B cell (primary cell): Measurements from ENCODE around the gene PCDH10. TPM values are rescaled to one million over a fixed set of nuclear protein-coding genes. Genes with fewer than 3 reads are reported as not detected.
"Not testable (repeated sequence)": the region's sequence is repeated elsewhere in the genome, so short reads cannot be mapped to it uniquely, and the experiment has no call there.

Experiments used
- ATAC-seq: fragments of 200-7000 bp; cut with Tn5 transposase; one replicate; pipeline ENCODE4 v1.10.0; 2021; ENCODE audit warnings: low read depth, mild to moderate bottlenecking, moderate number of reproducible peaks, moderate library complexity
- CTCF ChIA-PET: fragments of 350-600 bp; sonication (Branson Sonifier 250); formaldehyde crosslinking; loops from one replicate; lab custom pipeline; 2021; ENCODE audit warnings: antibody characterized with exemption, inconsistent platforms; lab: Charles Lee
- POLR2A ChIA-PET: fragments of 350-600 bp; sonication (Branson Sonifier 250); formaldehyde crosslinking; loops from one replicate; lab custom pipeline; 2021; ENCODE audit warnings: antibody characterized with exemption; lab: Charles Lee
- DNase-seq: peaks from one replicate; pipeline ENCODE4 v3.0.0; 2013
- H2AFZ ChIP-seq: 2 replicates; pipeline ENCODE4 v1.6.1; 2012; ENCODE audit warnings: mild to moderate bottlenecking, low read depth, low read length; ENCODE audit not compliant: insufficient read depth, poor library complexity, severe bottlenecking
- H3K27ac ChIP-seq, 2 donors: 1 replicate in 1 of 2; 2 replicates in 1 of 2; pipeline ENCODE4 v1.5.1; 2012 to 2013; ENCODE audit warnings: low read length in 2 of 2, mild to moderate bottlenecking in 2 of 2, moderate library complexity in 1 of 2
- H3K27me3 ChIP-seq, 4 experiments: fragments of 200-600 bp in 1 of 4; sonication (generic) in 1 of 4; replicated peaks in 1 of 4; 1 replicate in 2 of 4; 2 replicates in 2 of 4; pipeline versions ENCODE4 v1.6.1 to v1.7.0; 2013 to 2016; ENCODE audit warnings: low read length in 3 of 4, mild to moderate bottlenecking in 2 of 4, mixed read lengths in 1 of 4, moderate library complexity in 1 of 4; ENCODE audit not compliant: insufficient read depth in 4 of 4, control insufficient read depth in 3 of 4; ENCODE audit errors: control extremely low read depth in 1 of 4
- H3K36me3 ChIP-seq, 2 experiments: replicated peaks in 1 of 2; 1 replicate in 1 of 2; 2 replicates in 1 of 2; pipeline versions ENCODE4 v1.6.1 to v1.7.1; 2013; ENCODE audit warnings: low read length in 1 of 2; ENCODE audit not compliant: insufficient read depth in 2 of 2, control insufficient read depth in 1 of 2; ENCODE audit errors: control extremely low read depth in 1 of 2, extremely low read depth in 1 of 2
- H3K4me1 ChIP-seq, 2 donors: fragments of 200-600 bp in 1 of 2; sonication (generic) in 1 of 2; 1 replicate in 1 of 2; 2 replicates in 1 of 2; pipeline versions ENCODE4 v1.5.1 to v1.6.1; 2013 to 2017; ENCODE audit warnings: low read length in 2 of 2; ENCODE audit not compliant: control insufficient read depth in 2 of 2, insufficient read depth in 2 of 2
- H3K4me2 ChIP-seq: replicated peaks from 2 replicates; pipeline ENCODE3; 2012; ENCODE audit warnings: mild to moderate bottlenecking, low read depth, low read length; ENCODE audit not compliant: poor library complexity, severe bottlenecking
- H3K4me3 ChIP-seq, 5 experiments: fragments of 200-600 bp in 1 of 5; sonication (generic) in 1 of 5; 1 replicate in 3 of 5; 2 replicates in 2 of 5; pipeline versions ENCODE4 v1.5.1 to v1.7.0; 2011 to 2016; ENCODE audit warnings: low read length in 4 of 5, mild to moderate bottlenecking in 4 of 5, low read depth in 2 of 5, control low read depth in 1 of 5, moderate library complexity in 1 of 5; ENCODE audit not compliant: insufficient read depth in 1 of 5; ENCODE audit errors: control extremely low read depth in 1 of 5, extremely low read depth in 1 of 5
- H3K79me2 ChIP-seq: fragments of 200-600 bp; sonication (generic); one replicate; pipeline ENCODE4 v1.6.0; 2016; ENCODE audit warnings: low read length; ENCODE audit not compliant: control insufficient read depth, insufficient read depth
- H3K9ac ChIP-seq: fragments of 200-600 bp; sonication (generic); 2 replicates; pipeline ENCODE4 v1.6.1; 2017; ENCODE audit warnings: mild to moderate bottlenecking, low read length, moderate library complexity
- H3K9me3 ChIP-seq, 3 donors: one replicate each; pipeline versions ENCODE4 v1.6.1 to v1.7.1; 2013; ENCODE audit warnings: low read length in 2 of 3; ENCODE audit not compliant: control insufficient read depth in 2 of 3, insufficient read depth in 1 of 3; ENCODE audit errors: control extremely low read depth in 1 of 3
- H4K20me1 ChIP-seq: 2 replicates; pipeline ENCODE4 v1.6.0; 2012; ENCODE audit warnings: mild to moderate bottlenecking, low read length; ENCODE audit not compliant: insufficient read depth, control insufficient read depth, poor library complexity, severe bottlenecking
- H3K27ac Mint-ChIP-seq: one replicate; pipeline ENCODE4 v1.8.0; 2021; ENCODE audit warnings: mixed read lengths
- H3K27me3 Mint-ChIP-seq: one replicate; pipeline ENCODE4 v1.8.0; 2021; ENCODE audit warnings: mixed read lengths
- H3K4me1 Mint-ChIP-seq: one replicate; pipeline ENCODE4 v1.8.0; 2021; ENCODE audit warnings: mixed read lengths
- H3K4me3 Mint-ChIP-seq: one replicate; pipeline ENCODE4 v1.8.0; 2021; ENCODE audit warnings: mixed read lengths
- H3K9me3 Mint-ChIP-seq: one replicate; pipeline ENCODE4 v1.8.0; 2022; ENCODE audit warnings: mixed read lengths; ENCODE audit not compliant: insufficient read depth
- CTCF ChIP-seq: fragments of 200-600 bp; IDR thresholded peaks from one replicate; pipeline ENCODE4 v1.8.0; 2022; ENCODE audit warnings: antibody characterized with exemption, mild to moderate bottlenecking
- EZH2 ChIP-seq: IDR thresholded peaks from 2 replicates; pipeline ENCODE4 v1.6.1; 2012; ENCODE audit warnings: borderline replicate concordance, low read depth, mild to moderate bottlenecking, moderate library complexity, low read length; ENCODE audit not compliant: insufficient read depth, poor library complexity, severe bottlenecking
- WGBS: methylation state at CpG from one replicate; pipeline ENCODE4 v1.1.5; 2013; ENCODE audit warnings: missing lambda C conversion rate; ENCODE audit not compliant: insufficient coverage; 5-methylcytosine and 5-hydroxymethylcytosine counted together
- intact Hi-C: fragments of 100-400 bp; cut with micrococcal nuclease; formaldehyde crosslinking; loops from one replicate; pipeline ENCODE4 v1.10.0; 2022
- polyA plus RNA-seq: library from polyadenylated mRNA; depleted of rRNA; stranded (reverse); fragments of >200 nt; gene quantifications from 2 replicates; pipeline ENCODE4 v1.2.3, GENCODE V29; 2012
- total RNA-seq, 2 donors: library from RNA; stranded (reverse); fragments of 120-200 nt in 1 of 2; gene quantifications; 1 replicate in 1 of 2; 2 replicates in 1 of 2; pipeline versions ENCODE4 v1.2.3 to v1.2.4, GENCODE V29; 2013 to 2022

The PCDH10 gene
- total and polyA plus RNA-seq, 2 donors (not counting 1 experiment from before 2014, with no cell fraction given): not detected

GRCh38 chr4:133233922-133234321 lies 84.8 kb downstream of the PCDH10 start:
- ChIA-PET POLR2A (no interaction called here), CTCF (no interaction called here)
- H3K9me3 Mint-ChIP-seq: no peaks in the 10 kb centered on the region
- no peak overlapping the region for H3K9ac ChIP-seq
- H3K36me3 ChIP-seq: no peaks in the 10 kb centered on the region
- H3K9me3 ChIP-seq: peaks cover 0 to 6% (median 0%) of the 10 kb centered on the region in 3 donors
- no peak for DNase-seq
- no peak overlapping the region for H2AFZ ChIP-seq
- no peak overlapping the region for H3K27ac Mint-ChIP-seq
- ATAC-seq: no peak
- H3K4me2 ChIP-seq: no peak overlapping the region
- H3K79me2 ChIP-seq: no peaks in the 10 kb centered on the region
- H3K4me3 Mint-ChIP-seq: no peak overlapping the region
- TF ChIP-seq EZH2 (no peak), CTCF (no peak)
- intact Hi-C loops: no loop called here
- H4K20me1 ChIP-seq: no peaks in the 10 kb centered on the region
- no peaks in the 10 kb centered on the region for H3K27me3 ChIP-seq
- no peaks in the 10 kb centered on the region for H3K4me1 Mint-ChIP-seq
- no peak overlapping the region for H3K27ac ChIP-seq
- H3K4me1 ChIP-seq: no peaks in the 10 kb centered on the region
- H3K27me3 Mint-ChIP-seq: no peaks in the 10 kb centered on the region
- no peak overlapping the region for H3K4me3 ChIP-seq
- 89% methylated on average over 6 of the region's 6 CpGs for whole genome bisulfite sequencing

- H3K27ac Mint-ChIP-seq, H3K4me3 ChIP-seq, H3K4me1 ChIP-seq, CTCF ChIA-PET, H3K36me3 ChIP-seq, POLR2A ChIA-PET, H3K27me3 ChIP-seq, H4K20me1 ChIP-seq, H3K79me2 ChIP-seq, H3K27ac ChIP-seq, H3K27me3 Mint-ChIP-seq, H3K9ac ChIP-seq, intact Hi-C loops, H3K9me3 ChIP-seq, H3K4me1 Mint-ChIP-seq, H3K4me2 ChIP-seq, DNase-seq, H3K9me3 Mint-ChIP-seq, H3K4me3 Mint-ChIP-seq, ATAC-seq, H2AFZ ChIP-seq: not testable (repeated sequence)
- WGBS: 90% methylated on average over 18 of the region's 30 CpGs
These were observed 91.4 kb downstream of the PCDH10 start for GRCh38 chr4:133240451-133240850.
